Tibial nerve (tissue), 4 donors: ENCODE measurements around the gene SNAI1.

Source experiments
- CTCF ChIP-seq, 5 experiments: fragments of 200-600 bp in 3 of 5; fragments of 450-650 bp in 2 of 5; sonication (generic) in 3 of 5; IDR thresholded peaks; one replicate each; pipeline ENCODE4 v1.5.1; 2016 to 2019; ENCODE audit warnings: antibody characterized with exemption in 5 of 5, mild to moderate bottlenecking in 3 of 5, moderate library complexity in 2 of 5
- EP300 ChIP-seq, 2 donors: sonication (generic); formaldehyde crosslinking; IDR thresholded peaks; one replicate each; pipeline ENCODE4 v1.6.1; 2017; ENCODE audit warnings: antibody characterized with exemption in 2 of 2, mild to moderate bottlenecking in 1 of 2
- POLR2A ChIP-seq, 2 donors: fragments of 450-650 bp; IDR thresholded peaks; one replicate each; pipeline ENCODE4 v1.6.1; 2017; ENCODE audit warnings: antibody characterized with exemption in 2 of 2, mild to moderate bottlenecking in 2 of 2, moderate library complexity in 2 of 2

DNA sequence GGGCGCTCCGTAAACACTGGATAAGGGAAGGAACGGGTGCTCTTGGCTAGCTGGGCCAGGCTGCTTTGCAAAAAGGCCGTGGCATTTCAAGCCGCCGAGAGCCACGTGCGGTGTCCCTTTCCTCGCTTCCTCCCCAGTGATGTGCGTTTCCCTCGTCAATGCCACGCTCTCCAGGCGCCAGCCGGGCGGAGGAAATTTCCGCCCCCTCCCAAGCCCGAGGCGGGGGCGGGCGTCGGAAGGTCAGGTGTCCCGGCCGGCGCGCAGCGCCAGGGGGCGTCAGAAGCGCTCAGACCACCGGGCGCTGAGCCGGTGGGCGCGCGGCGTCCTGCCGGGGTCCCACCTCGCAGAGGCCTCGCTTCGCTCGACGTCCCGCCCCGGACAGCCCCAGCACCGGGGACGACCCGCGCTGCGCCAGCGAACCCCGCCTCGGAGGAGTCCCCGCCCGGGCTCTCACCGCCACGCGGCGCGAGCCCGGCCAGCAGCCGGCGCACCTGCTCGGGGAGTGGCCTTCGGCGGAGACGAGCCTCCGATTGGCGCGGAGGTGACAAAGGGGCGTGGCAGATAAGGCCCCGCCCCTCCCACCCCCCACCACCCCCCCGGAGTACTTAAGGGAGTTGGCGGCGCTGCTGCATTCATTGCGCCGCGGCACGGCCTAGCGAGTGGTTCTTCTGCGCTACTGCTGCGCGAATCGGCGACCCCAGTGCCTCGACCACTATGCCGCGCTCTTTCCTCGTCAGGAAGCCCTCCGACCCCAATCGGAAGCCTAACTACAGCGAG, at the start of gene SNAI1:
- TF ChIP-seq CTCF (IDR thresholded peaks at IDR 0.05) (peak in 4 of 5 experiments; percentile 45 to 84 (median 62)), EP300 (IDR thresholded peaks at IDR 0.05) (peak in 1 of 2 donors; percentile 97), POLR2A (IDR thresholded peaks at IDR 0.05) (peak; percentile 65 to 84)
